Activated CD8-positive, alpha-beta T cell treated with anti-CD3 and anti-CD28 coated beads for 36 hours (primary cell): ENCODE data around the gene RPS6KA5. TPM values are rescaled to one million over a fixed set of nuclear protein-coding genes. Genes with fewer than 3 reads are reported as not detected.

ENCODE experiments used
- ATAC-seq: fragments of 200-7000 bp; cut with Tn5 transposase; one replicate; pipeline ENCODE4 v1.10.0; 2021; ENCODE audit warnings: mild to moderate bottlenecking, moderate library complexity
- CTCF ChIA-PET: fragments of 350-600 bp; sonication (Branson Sonifier 250); formaldehyde crosslinking; loops from one replicate; lab custom pipeline; 2021; ENCODE audit warnings: antibody characterized with exemption; lab: Charles Lee
- POLR2A ChIA-PET: fragments of 350-600 bp; sonication (Branson Sonifier 250); formaldehyde crosslinking; loops from one replicate; lab custom pipeline; 2021; ENCODE audit warnings: antibody characterized with exemption; lab: Charles Lee
- DNase-seq: peaks from one replicate; pipeline ENCODE4 v3.0.0-alpha.2; 2020
- H3K27ac Mint-ChIP-seq: one replicate; pipeline ENCODE4 v1.8.0; 2021; ENCODE audit warnings: mild to moderate bottlenecking, mixed read lengths
- H3K27me3 Mint-ChIP-seq: one replicate; pipeline ENCODE4 v1.8.0; 2021; ENCODE audit warnings: mixed read lengths
- H3K36me3 Mint-ChIP-seq: one replicate; pipeline ENCODE4 v1.8.0; 2021; ENCODE audit warnings: low read depth, mixed read lengths
- H3K4me1 Mint-ChIP-seq: one replicate; pipeline ENCODE4 v1.8.0; 2021; ENCODE audit warnings: low read depth, mixed read lengths
- H3K4me3 Mint-ChIP-seq: one replicate; pipeline ENCODE4 v1.8.0; 2021; ENCODE audit warnings: mild to moderate bottlenecking, moderate library complexity, mixed read lengths
- H3K9me3 Mint-ChIP-seq: one replicate; pipeline ENCODE4 v1.8.0; 2021; ENCODE audit warnings: mixed read lengths
- intact Hi-C: fragments of 100-400 bp; cut with micrococcal nuclease; formaldehyde crosslinking; loops from one replicate; pipeline ENCODE4 v1.10.0; 2022
- total RNA-seq, 2 experiments: library from RNA; stranded (reverse); gene quantifications; one replicate each; pipeline ENCODE4 v1.2.3, GENCODE V29; 2021
- TF ChIP-seq, protein P1 (sequence below): fragments of 200-600 bp; IDR thresholded peaks from one replicate; pipeline ENCODE4 v1.8.0; 2022; ENCODE audit warnings: antibody characterized with exemption, mild to moderate bottlenecking

The RPS6KA5 gene
- total RNA-seq, 2 experiments from 2014 or later, result 12.8 to 12.9 TPM

DNA sequence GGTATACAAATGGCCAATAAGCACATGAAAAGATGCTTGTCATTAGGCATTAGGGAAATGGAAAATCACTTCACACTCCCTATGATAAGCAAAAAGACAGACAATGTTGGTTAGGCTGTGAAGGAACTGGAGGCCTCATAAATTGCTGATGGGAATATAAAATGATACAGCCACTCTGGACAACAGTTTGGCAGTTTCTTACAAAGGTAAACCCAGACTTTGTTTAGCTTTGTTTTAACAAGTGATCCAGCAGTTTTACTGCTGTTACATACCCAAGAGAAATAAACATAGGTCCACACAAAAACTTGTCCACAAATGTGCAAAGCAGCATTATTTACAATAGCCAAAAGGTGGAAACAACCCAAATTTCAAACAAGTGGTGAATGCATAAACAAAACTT, 5.4 kb downstream of the RPS6KA5 start:
- DNase-seq (no peak), ATAC-seq (no peak)
- POLR2A ChIA-PET, result interaction anchor here (0.6 kb wide), 1 partner anchor 1394 kb away, joined by 3 read pairs; no protein-coding TSS in a partner anchor
- CTCF ChIA-PET, result interaction anchor here (1.0 to 2.0 kb wide), 3 partner anchors 14 to 152 kb away, joined by 3 to 7 read pairs (median 4); no protein-coding TSS in a partner anchor
- TF ChIP-seq, protein P1, sequence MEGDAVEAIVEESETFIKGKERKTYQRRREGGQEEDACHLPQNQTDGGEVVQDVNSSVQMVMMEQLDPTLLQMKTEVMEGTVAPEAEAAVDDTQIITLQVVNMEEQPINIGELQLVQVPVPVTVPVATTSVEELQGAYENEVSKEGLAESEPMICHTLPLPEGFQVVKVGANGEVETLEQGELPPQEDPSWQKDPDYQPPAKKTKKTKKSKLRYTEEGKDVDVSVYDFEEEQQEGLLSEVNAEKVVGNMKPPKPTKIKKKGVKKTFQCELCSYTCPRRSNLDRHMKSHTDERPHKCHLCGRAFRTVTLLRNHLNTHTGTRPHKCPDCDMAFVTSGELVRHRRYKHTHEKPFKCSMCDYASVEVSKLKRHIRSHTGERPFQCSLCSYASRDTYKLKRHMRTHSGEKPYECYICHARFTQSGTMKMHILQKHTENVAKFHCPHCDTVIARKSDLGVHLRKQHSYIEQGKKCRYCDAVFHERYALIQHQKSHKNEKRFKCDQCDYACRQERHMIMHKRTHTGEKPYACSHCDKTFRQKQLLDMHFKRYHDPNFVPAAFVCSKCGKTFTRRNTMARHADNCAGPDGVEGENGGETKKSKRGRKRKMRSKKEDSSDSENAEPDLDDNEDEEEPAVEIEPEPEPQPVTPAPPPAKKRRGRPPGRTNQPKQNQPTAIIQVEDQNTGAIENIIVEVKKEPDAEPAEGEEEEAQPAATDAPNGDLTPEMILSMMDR, result no peak
- Mint-ChIP-seq H3K27ac (no peak overlapping the region), H3K36me3 (peaks cover 10% of the 10 kb centered on the region), H3K4me3 (no peak overlapping the region), H3K4me1 (peaks cover 45% of the 10 kb centered on the region), H3K9me3 (no peaks in the 10 kb centered on the region), H3K27me3 (no peaks in the 10 kb centered on the region)
- intact Hi-C loops, result loop anchor here (10.0 kb wide), 1 partner anchor 150 kb away; no protein-coding TSS in a partner anchor

DNA sequence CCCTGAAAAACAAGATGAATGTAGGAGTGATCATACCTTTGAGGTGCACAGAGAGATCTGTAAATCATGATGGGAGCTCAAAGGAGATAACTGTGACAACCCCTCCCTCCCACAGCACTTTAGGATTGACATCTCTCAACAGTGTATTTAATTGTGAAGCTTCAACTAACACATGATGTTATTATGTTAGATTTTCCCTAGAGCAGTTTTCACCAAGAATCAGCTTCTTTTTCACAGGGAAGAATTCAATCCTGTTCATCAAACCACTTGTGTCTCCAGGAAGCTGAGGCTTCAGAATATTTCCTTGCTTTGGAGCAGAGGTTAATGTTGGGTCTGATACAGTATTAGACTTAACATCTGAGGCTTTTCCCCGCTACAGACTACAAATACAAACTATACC, 11.8 kb downstream of the RPS6KA5 start:
- no peak for ATAC-seq
- POLR2A ChIA-PET, result interaction anchor here (2.1 to 2.6 kb wide), 2 partner anchors 12 to 67 kb away, joined by 5 to 10 read pairs; partner anchors contain the start of gene RPS6KA5
- no peak overlapping the region for H3K27ac Mint-ChIP-seq
- H3K27me3 Mint-ChIP-seq, result no peaks in the 10 kb centered on the region
- peaks cover 5% of the 10 kb centered on the region for H3K36me3 Mint-ChIP-seq
- no peaks in the 10 kb centered on the region for H3K9me3 Mint-ChIP-seq
- CTCF ChIA-PET, result interaction anchor here (0.7 to 2.0 kb wide), 4 partner anchors 11 to 125 kb away, joined by 3 to 17 read pairs (median 3); partner anchors contain the start of gene RPS6KA5
- DNase-seq, result no peak
- intact Hi-C loops, result no loop called here
- H3K4me3 Mint-ChIP-seq, result no peak overlapping the region
- TF ChIP-seq, protein P1, result no peak
- H3K4me1 Mint-ChIP-seq, result peaks cover 41% of the 10 kb centered on the region

DNA sequence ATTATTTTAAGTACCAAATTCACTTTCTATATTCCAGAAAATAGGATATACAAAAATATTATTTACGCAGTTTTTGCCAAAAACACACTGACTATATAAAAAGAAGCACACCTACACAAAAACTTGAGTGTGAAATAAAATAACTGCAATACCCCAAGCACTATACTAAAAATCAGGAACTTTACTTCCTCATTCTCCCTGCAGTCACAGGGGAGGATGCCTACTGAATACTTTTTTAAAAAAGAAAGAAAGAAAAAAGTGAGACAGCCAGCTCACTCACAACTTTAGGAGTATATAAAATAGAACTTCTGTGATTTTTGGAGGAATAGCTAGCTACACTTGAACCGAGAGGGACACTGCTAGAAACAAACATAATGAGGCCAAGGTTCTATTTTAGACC, 12.2 kb downstream of the RPS6KA5 start:
- DNase-seq (no peak), ATAC-seq (no peak)
- Mint-ChIP-seq H3K4me1 (peaks cover 40% of the 10 kb centered on the region), H3K27ac (no peak overlapping the region), H3K36me3 (peaks cover 7% of the 10 kb centered on the region), H3K9me3 (no peaks in the 10 kb centered on the region), H3K27me3 (no peaks in the 10 kb centered on the region), H3K4me3 (no peak overlapping the region)
- ChIA-PET CTCF (interaction anchor here (0.7 to 2.0 kb wide), 4 partner anchors 11 to 125 kb away, joined by 3 to 17 read pairs (median 3); partner anchors contain the start of gene RPS6KA5), POLR2A (interaction anchor here (1.4 to 2.6 kb wide), 3 partner anchors 12 to 68 kb away, joined by 3 to 10 read pairs (median 5); partner anchors contain the start of gene RPS6KA5)
- TF ChIP-seq, protein P1, result no peak
- intact Hi-C loops, result no loop called here

DNA sequence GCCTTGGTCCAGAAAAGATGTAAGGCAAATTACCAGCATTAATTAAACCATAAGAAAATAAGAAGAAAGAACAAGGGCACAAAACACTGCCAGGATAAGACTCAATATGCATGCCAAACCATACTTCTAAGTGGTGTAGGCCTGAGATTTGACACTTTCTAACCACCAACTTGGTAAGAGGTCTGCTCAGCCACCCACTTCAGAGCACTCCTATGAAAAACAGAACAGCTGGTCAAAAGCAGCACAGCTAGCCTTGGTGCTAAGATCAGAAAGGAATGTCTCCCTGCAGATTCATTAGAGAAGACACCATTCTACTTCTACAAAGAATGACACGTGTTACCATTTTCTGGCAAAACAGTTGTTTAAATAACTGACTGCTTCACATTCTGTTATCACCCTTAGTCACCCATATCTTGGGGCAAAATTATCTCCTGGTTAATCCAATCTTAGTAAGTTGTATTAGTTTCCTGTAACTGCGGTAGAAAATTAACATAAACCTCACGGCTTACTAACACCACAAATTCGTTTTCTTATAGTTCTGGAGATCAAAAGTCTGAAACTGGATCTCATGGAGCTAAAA, 13.2 kb downstream of the RPS6KA5 start:
- intact Hi-C loops, result no loop called here
- H3K27ac Mint-ChIP-seq, result no peak overlapping the region
- TF ChIP-seq, protein P1, result no peak
- H3K4me3 Mint-ChIP-seq, result no peak overlapping the region
- ChIA-PET POLR2A (interaction anchor here (0.9 to 2.6 kb wide), 4 partner anchors 13 to 421 kb away, joined by 3 to 10 read pairs (median 4); partner anchors contain the start of gene RPS6KA5), CTCF (interaction anchor here (2.0 kb wide), 1 partner anchor 12 kb away, joined by 17 read pairs; the partner anchor contains the start of gene RPS6KA5)
- peaks cover 41% of the 10 kb centered on the region for H3K4me1 Mint-ChIP-seq
- ATAC-seq (peak; percentile 75), DNase-seq (no peak)
- H3K36me3 Mint-ChIP-seq, result peaks cover 7% of the 10 kb centered on the region
- H3K27me3 Mint-ChIP-seq, result no peaks in the 10 kb centered on the region
- H3K9me3 Mint-ChIP-seq, result no peaks in the 10 kb centered on the region
